GM19463 (cell line): ENCODE results near the gene ZFP57.

Experiments
- ATAC-seq: cut with Tn5 transposase; IDR thresholded peaks from one replicate; pipeline ENCODE4 v1.9.1; 2021; ENCODE audit warnings: mild to moderate bottlenecking, moderate library complexity; ENCODE audit not compliant: unreplicated experiment

Gene ZFP57

DNA sequence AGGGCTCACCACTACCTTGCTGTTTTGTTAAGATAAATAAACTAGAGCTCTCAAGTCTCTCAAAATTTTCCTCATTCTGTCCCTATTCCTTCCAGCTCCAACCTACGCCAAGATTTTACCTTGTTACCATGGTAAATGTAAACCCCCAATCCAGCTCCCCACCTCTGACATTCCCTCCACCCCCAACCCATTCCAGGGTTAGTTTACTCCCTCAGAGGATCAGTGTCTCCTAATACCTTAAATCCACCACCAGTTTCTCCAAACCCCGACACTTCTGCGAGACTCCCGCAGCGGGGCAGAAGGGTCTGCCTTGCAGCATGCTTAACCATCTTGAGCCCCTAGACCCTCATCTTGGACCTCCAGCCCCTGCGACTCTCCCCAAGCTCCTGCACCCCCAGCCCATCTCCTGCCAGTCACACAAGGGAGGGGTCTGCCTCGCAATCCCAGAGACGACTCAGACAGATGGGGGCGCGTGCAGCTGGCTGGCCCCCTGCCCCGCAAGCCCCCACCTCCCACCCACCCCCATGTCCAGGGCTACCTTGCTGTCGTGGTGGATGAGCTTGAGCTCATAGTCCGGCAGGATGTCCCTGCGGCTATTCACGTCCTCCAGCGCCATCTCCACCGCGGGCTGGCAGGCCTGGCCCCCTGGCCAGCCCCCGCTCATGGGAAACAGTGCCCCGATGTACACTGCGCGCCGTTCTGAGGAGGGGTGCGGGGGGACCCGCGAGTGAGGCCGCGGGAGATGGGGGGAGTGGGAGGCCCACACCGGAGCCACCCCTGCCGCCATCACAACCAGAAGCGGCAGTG is 53.8 kb downstream of the ZFP57 start:
- no peak for ATAC-seq

GRCh38 chr6:29625337-29625930 is 55.5 kb downstream of the ZFP57 start:
- no peak for ATAC-seq

DNA sequence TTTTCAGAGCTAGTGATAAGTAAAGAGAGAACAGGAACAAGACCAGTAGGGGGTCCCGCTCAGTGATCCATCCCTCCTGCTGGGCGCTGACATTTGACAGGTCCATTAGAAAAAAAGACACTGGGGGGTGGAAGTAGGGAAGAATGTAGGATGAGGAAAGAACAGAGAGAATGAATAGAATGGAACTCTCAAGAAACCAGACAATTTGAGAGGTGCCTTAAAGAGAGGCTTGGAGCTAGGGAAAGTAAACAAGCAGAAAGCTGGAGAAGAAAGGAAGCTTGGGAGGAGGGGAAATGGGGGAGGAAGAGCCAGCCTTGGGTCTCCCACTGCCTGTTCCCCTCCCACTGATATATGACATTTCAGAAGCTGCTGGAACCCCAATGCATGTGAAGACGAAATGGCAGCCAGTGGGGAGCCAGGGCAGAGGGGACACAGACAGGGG is 56.4 kb downstream of the ZFP57 start:
- no peak for ATAC-seq
